HuH-7 (cell line): Measurements from ENCODE around the gene KANK3.
"Not testable (repeated sequence)": the region's sequence is repeated elsewhere in the genome, so short reads cannot be mapped to it uniquely, and the experiment has no call there.

Experiments
- DNase-seq: peaks from one replicate; pipeline ENCODE4 v3.0.0; 2011; ENCODE audit warnings: low spot score

Gene KANK3

GRCh38 chr19:8342684-8343482, at the start of gene KANK3:
KANK3 (minus strand) TSS chr19:8343262; CDS start chr19:8337828, 5,434 bp downstream.
- DNase-seq: peak; percentile 97

- no peak for DNase-seq
These were observed 49.0 kb upstream of the KANK3 start for GRCh38 chr19:8392017-8392591.

GRCh38 chr19:8391198-8392016, 48.3 kb upstream of the KANK3 start:
- DNase-seq: no peak

GRCh38 chr19:8390617-8390981, 47.5 kb upstream of the KANK3 start:
- peak; percentile 83 for DNase-seq

- peak; percentile 92 for DNase-seq
These were observed 47.0 kb upstream of the KANK3 start, which contains the start of gene RAB11B for GRCh38 chr19:8389891-8390616. RAB11B (plus strand) TSS chr19:8390360; CDS start chr19:8390417, 57 bp downstream.

- no peak for DNase-seq
These were observed 45.5 kb upstream of the KANK3 start for GRCh38 chr19:8388612-8388958.

GRCh38 chr19:8387688-8388611, 44.9 kb upstream of the KANK3 start:
- no peak for DNase-seq

- DNase-seq: no peak
These were observed 43.9 kb upstream of the KANK3 start for GRCh38 chr19:8386990-8387389.

- not testable (repeated sequence) for DNase-seq
These were observed 43.4 kb upstream of the KANK3 start for GRCh38 chr19:8386419-8386818.

- DNase-seq: not testable (repeated sequence)
These were observed 42.5 kb upstream of the KANK3 start for GRCh38 chr19:8385566-8385965.

GRCh38 chr19:8385103-8385502, 42.0 kb upstream of the KANK3 start:
- DNase-seq: not testable (repeated sequence)

GRCh38 chr19:8384569-8384968, 41.5 kb upstream of the KANK3 start:
- DNase-seq: not testable (repeated sequence)

GRCh38 chr19:8379156-8379891, 36.3 kb upstream of the KANK3 start:
- DNase-seq: not testable (repeated sequence)

- DNase-seq: no peak
These were observed 34.5 kb upstream of the KANK3 start for GRCh38 chr19:8377598-8377997.

GRCh38 chr19:8376373-8376974, 33.4 kb upstream of the KANK3 start:
- DNase-seq: not testable (repeated sequence)

GRCh38 chr19:8375766-8376165, 32.7 kb upstream of the KANK3 start:
- not testable (repeated sequence) for DNase-seq

- peak; percentile 80 for DNase-seq
These were observed 31.1 kb upstream of the KANK3 start for GRCh38 chr19:8373867-8374813.

GRCh38 chr19:8371011-8371804, 28.1 kb upstream of the KANK3 start:
- DNase-seq: no peak
